HG03039 (cell line): ENCODE results near the gene OR4B1.
"Not testable (repeated sequence)": the region's sequence is repeated elsewhere in the genome, so short reads cannot be mapped to it uniquely, and the experiment has no call there.

Experiments used
- ATAC-seq: cut with Tn5 transposase; IDR thresholded peaks from one replicate; pipeline ENCODE4 v1.9.1; 2021; ENCODE audit warnings: mild to moderate bottlenecking, moderate library complexity; ENCODE audit not compliant: unreplicated experiment

OR4B1 gene, protein sequence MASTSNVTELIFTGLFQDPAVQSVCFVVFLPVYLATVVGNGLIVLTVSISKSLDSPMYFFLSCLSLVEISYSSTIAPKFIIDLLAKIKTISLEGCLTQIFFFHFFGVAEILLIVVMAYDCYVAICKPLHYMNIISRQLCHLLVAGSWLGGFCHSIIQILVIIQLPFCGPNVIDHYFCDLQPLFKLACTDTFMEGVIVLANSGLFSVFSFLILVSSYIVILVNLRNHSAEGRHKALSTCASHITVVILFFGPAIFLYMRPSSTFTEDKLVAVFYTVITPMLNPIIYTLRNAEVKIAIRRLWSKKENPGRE

DNA sequence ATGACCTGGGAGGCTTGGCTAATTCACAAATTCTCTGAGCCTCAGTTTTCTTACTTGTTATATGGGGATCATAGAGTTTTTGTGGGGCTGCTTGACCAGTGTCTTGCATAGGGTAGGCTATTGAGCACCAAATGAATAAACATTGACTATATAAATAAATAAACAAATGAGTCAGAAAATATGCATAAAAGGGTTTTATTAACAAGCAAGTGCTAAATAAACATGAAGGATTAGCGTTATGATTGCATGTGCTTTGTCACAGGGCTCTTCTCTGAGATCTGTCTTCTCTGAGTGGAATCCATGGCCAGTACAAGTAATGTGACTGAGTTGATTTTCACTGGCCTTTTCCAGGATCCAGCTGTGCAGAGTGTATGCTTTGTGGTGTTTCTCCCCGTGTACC, at the start of gene OR4B1:
Gene OR4B1, plus strand, starts transcription at position 301 of the 400 bp plus-strand sequence. Its CDS starts 0 bp downstream, at position 301.
- no peak for ATAC-seq

GRCh38 chr11:48167380-48167779, 49.2 kb upstream of the OR4B1 start:
- no peak for ATAC-seq

DNA sequence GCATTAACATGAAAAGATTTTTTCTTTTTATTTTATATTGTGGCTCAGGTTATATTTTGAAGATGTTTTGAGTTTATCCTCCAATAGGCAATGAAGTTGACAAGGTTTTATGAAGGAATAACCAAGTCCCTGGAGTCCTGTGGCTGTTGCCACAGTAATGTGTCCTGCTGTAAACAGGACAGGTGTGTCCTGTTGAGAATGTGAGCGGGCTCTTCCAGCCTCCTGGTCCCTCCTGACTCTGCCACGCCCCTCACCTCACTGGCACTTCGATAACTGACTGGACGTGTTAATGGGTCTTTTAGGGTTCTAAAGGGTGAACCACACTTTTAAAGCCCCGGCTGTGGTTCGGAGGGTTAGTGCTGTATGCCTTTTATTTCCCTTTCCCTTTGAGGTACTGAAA, 47.8 kb upstream of the OR4B1 start:
- no peak for ATAC-seq

DNA sequence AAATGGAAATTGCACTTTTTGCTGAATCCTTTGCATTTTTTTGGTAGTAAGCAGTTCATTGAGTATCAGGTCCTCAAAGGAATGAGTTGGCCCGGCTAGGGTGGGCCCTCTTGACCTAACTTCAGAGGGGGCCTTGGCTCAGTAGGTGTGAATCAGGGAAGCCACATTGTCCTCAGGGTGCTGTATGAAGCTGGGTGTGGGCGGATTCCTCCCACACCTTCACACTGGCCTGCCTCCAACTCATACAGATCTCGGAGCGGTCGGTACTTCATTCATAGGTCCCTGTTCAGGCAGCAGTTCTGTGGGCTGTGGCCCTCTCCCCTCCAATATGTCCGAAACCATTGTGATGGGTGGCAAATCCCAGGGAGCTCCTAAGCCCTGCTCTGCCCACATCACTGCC, 47.4 kb upstream of the OR4B1 start:
- ATAC-seq: no peak

DNA sequence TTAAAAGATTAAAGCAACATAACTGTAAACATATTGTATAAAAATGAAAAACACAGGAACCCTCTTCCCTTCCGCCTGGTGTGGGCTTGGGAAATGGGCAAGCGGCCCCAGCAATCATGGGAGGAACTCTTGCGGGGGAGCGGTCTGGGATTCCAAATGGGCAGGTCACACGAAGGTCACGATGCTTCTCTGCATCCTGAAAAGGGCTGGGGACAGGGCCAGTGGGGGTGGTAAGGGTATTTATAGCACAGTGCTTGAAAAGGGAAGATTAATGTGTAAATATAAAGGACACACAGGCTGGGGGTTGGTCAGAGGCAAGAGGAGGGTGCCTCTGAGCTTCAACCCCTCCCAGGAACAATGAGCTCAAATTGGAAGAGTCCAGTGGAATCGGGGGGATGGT, 46.9 kb upstream of the OR4B1 start:
- ATAC-seq: no peak

DNA sequence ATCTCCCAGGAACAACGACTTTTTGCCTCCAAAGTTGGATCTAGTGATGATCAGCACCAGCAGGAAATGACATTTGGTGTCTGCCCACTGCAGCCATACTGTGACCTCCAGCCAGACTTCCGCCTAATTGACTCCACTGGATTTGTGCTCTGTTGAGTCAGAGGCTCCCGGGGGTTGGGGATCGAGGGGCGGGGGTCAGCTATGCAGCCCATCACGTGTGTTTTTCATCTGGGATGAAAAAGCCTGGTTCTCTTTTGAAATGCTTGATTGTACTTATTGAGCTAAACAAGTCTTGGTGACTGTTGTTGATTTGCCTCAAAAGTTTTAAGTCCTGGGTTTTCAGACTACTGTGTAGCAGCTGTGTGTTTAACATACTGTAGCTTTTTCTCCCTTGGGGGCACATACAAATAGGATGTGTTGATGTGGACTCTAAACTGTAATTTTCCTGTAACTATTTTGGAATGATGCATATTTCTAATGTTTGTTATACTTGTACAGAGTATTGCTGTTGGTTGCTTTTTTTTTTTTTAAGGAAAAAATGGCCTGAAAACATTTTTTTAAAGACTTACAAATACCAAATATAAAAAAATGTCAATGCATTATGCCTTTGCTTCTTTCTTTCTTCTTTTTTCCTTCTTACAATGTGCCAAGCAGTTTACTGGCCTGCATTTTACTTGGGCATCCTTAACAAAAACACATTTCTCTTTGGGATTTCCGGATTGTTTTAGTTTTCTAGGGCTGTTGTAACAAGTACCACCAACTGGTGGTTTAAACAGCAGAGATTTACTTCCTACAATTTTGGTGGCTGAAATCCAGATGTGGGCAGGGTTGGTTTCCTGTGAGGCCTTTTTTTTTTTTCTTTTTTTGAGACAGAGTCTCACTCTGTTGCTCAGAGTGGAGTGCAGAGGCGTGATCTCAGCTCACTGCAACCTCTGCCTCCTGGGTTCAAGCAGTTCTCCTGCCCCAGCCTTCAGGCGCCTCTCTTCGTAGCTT, 46.1 kb upstream of the OR4B1 start:
- no peak for ATAC-seq

DNA sequence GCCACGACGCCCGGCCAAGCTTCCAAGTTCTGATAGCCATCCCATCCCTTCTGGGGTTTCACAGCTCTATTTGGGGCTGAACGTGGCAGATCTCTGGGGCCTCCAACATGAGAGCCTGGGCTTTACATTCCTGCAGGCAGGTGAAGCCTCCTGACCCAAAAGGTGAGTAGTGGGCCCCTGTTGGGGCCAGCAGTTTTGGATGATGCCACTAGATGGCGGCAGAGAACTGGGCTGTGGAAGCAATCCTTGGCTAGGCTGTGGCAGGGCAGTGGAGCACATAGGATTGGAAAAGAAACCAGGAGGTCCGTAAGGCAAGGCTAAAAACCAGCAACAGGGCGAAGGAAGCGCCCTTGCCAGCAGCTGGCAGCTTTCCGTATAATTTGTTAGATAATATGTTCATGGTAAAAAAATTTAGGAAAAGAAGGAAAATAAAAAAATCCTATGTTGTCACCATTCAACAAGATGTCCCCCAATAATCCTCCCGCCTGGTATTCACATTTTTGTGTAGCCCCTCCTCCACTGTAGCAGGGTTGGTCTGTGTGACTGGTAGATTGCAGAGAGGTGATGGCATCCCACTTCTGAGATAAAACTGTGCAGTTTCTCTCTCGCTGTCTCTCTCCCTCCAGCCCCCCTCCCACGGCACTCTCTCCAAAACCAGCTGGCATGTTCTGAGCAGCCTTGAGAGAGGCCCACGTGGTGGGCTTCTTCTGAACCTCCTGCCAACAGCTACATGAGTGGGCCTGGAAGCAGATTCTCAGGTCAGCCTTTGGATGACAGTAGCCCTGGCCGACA, 43.6 kb upstream of the OR4B1 start:
- ATAC-seq: no peak

DNA sequence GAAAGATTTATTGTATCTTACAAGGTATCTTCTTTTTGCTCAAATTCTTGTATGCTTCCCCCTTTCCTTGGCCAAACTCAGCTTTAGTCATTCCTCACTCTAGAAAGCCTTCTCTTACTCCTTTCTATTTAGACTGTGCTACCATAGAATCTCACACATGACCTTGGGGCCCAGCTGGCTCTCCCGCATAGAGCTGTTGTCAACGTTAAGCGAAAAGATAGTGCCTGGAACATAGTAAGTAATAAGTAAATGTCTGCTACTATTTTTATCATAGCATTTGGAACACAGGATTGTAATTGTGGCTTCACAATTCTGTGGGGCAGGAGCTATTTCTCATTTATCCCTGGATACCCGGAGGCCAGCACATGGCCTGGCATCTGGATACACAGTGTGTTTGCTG, 38.9 kb upstream of the OR4B1 start:
- ATAC-seq: no peak

- no peak for ATAC-seq
These were observed 36.0 kb upstream of the OR4B1 start for GRCh38 chr11:48180627-48181026.

DNA sequence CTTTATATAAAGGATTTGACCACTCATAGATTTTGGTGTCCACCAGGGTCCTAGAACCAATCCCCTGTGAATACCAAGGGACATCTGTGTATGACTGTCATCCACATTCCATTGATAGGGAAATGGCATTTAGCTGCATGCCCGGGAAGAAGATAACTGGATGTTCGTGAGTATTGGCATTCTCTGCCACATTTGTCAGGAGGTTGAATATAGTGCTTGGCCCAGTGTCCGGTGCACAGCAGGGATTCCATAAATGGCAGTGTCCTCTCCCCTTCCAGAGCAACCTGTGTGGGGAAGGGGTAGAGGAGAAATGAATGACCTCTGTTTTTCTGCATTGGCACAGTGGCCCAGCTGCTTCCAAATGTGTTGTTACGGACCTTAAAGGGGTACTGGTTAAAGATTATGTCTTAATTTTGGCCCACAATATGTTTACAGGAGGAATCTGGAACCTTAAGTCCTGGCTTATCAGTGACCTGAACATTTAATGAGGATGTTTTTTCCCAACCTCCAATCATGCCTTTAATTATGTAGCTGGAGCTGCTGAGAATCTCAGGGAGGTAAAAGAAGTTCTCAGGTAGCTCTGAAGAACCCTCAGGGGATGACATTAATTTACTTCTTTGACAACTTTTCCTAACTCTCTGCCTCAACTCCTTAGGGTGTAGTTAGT, 33.6 kb upstream of the OR4B1 start:
- ATAC-seq: no peak

GRCh38 chr11:48184452-48184851, 32.2 kb upstream of the OR4B1 start:
- ATAC-seq: no peak

- not testable (repeated sequence) for ATAC-seq
These were observed 25.5 kb upstream of the OR4B1 start for GRCh38 chr11:48190906-48191654.

DNA sequence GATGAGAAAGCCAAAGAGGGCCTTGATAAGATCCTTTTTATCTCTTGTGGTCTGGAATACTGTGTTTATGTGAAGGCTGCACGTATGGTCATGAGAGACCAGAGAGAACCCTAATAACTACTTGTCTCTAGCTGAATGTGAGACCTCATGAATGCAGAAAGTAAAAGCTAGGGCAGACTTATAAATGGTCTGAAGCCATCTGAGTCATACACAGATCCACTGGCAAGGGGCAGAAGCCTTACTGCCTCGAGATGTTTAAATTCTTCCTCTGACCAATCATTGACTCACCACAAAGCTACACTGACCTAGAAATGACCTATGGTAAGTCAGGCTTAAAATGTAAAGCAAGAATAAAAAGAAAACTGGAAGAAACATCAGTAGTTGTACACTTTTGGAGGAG, 22.7 kb upstream of the OR4B1 start:
- ATAC-seq: no peak

GRCh38 chr11:48207881-48208280, 8.7 kb upstream of the OR4B1 start:
- ATAC-seq: no peak

DNA sequence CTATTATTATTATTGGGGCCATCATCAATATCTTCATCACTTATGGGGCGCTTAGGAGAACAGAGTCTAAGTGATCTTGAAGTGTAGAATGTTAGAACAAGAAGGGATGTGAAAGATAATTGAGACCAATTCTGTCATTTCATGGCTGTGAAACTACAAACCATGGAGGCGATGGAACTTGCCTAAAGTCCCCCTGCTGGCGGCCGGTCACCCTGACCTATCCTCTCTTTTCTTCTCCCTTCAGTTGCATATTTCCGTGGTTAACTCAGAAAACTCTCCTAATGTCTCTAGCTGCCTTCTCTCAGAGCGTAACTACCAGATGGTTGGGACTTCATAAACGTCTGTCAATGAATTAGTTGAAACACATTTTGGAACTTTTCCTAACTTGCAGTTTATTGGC, 6.6 kb upstream of the OR4B1 start:
- no peak for ATAC-seq

- ATAC-seq: no peak
These were observed 12.2 kb downstream of the OR4B1 start for GRCh38 chr11:48228761-48229160.

- ATAC-seq: not testable (repeated sequence)
These were observed 13.4 kb downstream of the OR4B1 start for GRCh38 chr11:48230057-48230456.

GRCh38 chr11:48237727-48238126, 21.1 kb downstream of the OR4B1 start:
- no peak for ATAC-seq

DNA sequence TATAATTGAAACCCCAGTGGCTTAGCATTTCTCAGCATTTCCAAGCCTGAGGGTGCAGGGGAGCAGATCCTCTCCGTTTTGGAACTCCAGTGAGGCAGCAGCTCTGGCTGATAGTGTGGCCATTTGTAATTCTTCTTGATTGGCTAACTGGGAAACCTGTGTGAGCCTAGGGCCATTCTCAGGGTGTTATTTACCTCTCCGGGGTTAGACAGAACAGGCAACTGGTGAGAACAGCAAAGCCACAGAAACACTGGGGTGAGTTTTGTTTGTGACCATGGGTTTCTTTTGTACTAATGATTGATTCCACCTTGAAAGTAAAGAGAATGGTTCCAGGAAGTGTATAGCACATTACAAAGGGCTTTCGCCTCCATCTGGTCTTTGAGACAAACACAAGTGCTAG, 25.9 kb downstream of the OR4B1 start:
- ATAC-seq: no peak

DNA sequence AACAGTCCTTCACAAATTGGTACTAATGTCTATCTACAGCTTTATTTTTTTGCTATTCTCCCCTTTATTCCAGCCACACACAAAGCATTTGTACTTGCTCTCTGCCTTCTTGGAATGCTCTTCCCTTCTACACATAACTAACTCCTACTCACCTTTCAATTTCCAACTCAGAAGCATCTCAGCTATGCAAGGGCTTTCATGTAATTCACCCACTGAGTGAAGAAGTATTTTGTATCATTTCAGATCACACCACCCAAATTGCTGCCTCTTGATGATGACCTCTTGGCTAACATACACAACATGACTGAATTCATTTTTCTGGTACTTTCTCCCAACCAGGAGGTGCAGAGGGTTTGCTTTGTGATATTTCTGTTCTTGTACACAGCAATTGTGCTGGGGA, 28.2 kb downstream of the OR4B1 start, which contains the start of gene OR4X2:
Gene OR4X2, plus strand, starts transcription at position 301 of the 400 bp plus-strand sequence. Its CDS starts 0 bp downstream, at position 301.
- ATAC-seq: no peak
